DOHH2 (cell line): ENCODE results near the gene NT5DC3.

ENCODE experiments used
- H3F3A ChIP-seq: fragments of 200-600 bp; sonication (generic), shearing (Covaris generic); 2 replicates; pipeline ENCODE4 v1.6.0; 2016; ENCODE audit warnings: antibody characterized with exemption, mild to moderate bottlenecking; ENCODE audit not compliant: control insufficient read depth, insufficient read depth
- H3K27ac ChIP-seq: fragments of 200-600 bp; sonication (generic); 2 replicates; pipeline ENCODE4 v1.5.1; 2014; ENCODE audit warnings: low read depth, mild to moderate bottlenecking, low read length, moderate library complexity
- H3K27me3 ChIP-seq: fragments of 200-600 bp; sonication (generic); 2 replicates; pipeline ENCODE4 v1.6.1; 2014; ENCODE audit warnings: mild to moderate bottlenecking, low read length, mixed read lengths; ENCODE audit not compliant: control insufficient read depth
- H3K36me3 ChIP-seq: fragments of 200-600 bp; sonication (generic); 2 replicates; pipeline ENCODE4 v1.6.1; 2014; ENCODE audit warnings: mild to moderate bottlenecking, low read length, moderate library complexity, mixed read lengths; ENCODE audit not compliant: control insufficient read depth
- H3K4me1 ChIP-seq: fragments of 200-600 bp; sonication (generic); 2 replicates; pipeline ENCODE4 v1.6.1; 2014; ENCODE audit warnings: mild to moderate bottlenecking, low read length, mixed read lengths; ENCODE audit not compliant: control insufficient read depth
- H3K4me2 ChIP-seq: fragments of 200-600 bp; sonication (generic); 2 replicates; pipeline ENCODE4 v1.6.0; 2014; ENCODE audit warnings: mild to moderate bottlenecking, low read length, moderate library complexity
- H3K4me3 ChIP-seq: fragments of 200-600 bp; sonication (generic); 2 replicates; pipeline ENCODE4 v1.5.1; 2014; ENCODE audit warnings: mild to moderate bottlenecking, low read length, mixed read lengths
- H3K79me2 ChIP-seq: fragments of 200-600 bp; sonication (generic); 2 replicates; pipeline ENCODE4 v1.6.1; 2014; ENCODE audit warnings: mild to moderate bottlenecking, low read length, mixed read lengths; ENCODE audit not compliant: control insufficient read depth
- H3K9me2 ChIP-seq: fragments of 200-600 bp; sonication (generic); replicated peaks from 2 replicates; pipeline ENCODE4 v1.6.1; 2014; ENCODE audit warnings: mild to moderate bottlenecking, low read length, mixed read lengths; ENCODE audit not compliant: control insufficient read depth
- H3K9me3 ChIP-seq: fragments of 200-600 bp; sonication (generic); 2 replicates; pipeline ENCODE4 v1.6.1; 2014; ENCODE audit warnings: antibody characterized with exemption, low read length, mixed read lengths; ENCODE audit not compliant: control insufficient read depth, insufficient read depth
- H4K20me1 ChIP-seq: fragments of 200-600 bp; sonication (generic); 2 replicates; pipeline ENCODE4 v1.6.0; 2014; ENCODE audit warnings: low read depth, mild to moderate bottlenecking, antibody characterized with exemption, low read length, moderate library complexity; ENCODE audit not compliant: control insufficient read depth, insufficient read depth
- CTCF ChIP-seq: fragments of 200-600 bp; sonication (generic); IDR thresholded peaks from one replicate; pipeline ENCODE4 v1.5.1; 2014; ENCODE audit warnings: antibody characterized with exemption, mild to moderate bottlenecking, low read depth, low read length; ENCODE audit not compliant: poor library complexity, severe bottlenecking
- EZH2phosphoT487 ChIP-seq: fragments of 200-600 bp; sonication (generic); IDR thresholded peaks from 2 replicates; pipeline ENCODE4 v1.6.1; 2017; ENCODE audit warnings: borderline replicate concordance, mild to moderate bottlenecking, antibody characterized with exemption, low read length, moderate library complexity, mixed read lengths

NT5DC3 gene

GRCh38 chr12:103808239-103808880, 32.7 kb downstream of the NT5DC3 start:
- no peaks in the 10 kb centered on the region for H3K9me2 ChIP-seq
- H3K4me1 ChIP-seq: no peaks in the 10 kb centered on the region
- TF ChIP-seq CTCF: no peak
- TF ChIP-seq EZH2phosphoT487: no peak
- H3K27ac ChIP-seq: no peak overlapping the region
- no peaks in the 10 kb centered on the region for H3K9me3 ChIP-seq
- H3K27me3 ChIP-seq: no peaks in the 10 kb centered on the region
- no peaks in the 10 kb centered on the region for H4K20me1 ChIP-seq
- H3K4me2 ChIP-seq: no peak overlapping the region
- no peaks in the 10 kb centered on the region for H3K36me3 ChIP-seq
- H3K4me3 ChIP-seq: no peak overlapping the region
- no peaks in the 10 kb centered on the region for H3K79me2 ChIP-seq
- no peaks in the 10 kb centered on the region for H3F3A ChIP-seq

- H3K4me2 ChIP-seq: no peak overlapping the region
- TF ChIP-seq CTCF (no peak), EZH2phosphoT487 (no peak)
- H3K36me3 ChIP-seq: no peaks in the 10 kb centered on the region
- H3K79me2 ChIP-seq: no peaks in the 10 kb centered on the region
- no peaks in the 10 kb centered on the region for H3K9me2 ChIP-seq
- no peaks in the 10 kb centered on the region for H3F3A ChIP-seq
- H3K4me3 ChIP-seq: no peak overlapping the region
- H3K9me3 ChIP-seq: no peaks in the 10 kb centered on the region
- no peaks in the 10 kb centered on the region for H3K4me1 ChIP-seq
- H3K27ac ChIP-seq: no peak overlapping the region
- H4K20me1 ChIP-seq: no peaks in the 10 kb centered on the region
- no peaks in the 10 kb centered on the region for H3K27me3 ChIP-seq
These were observed 33.3 kb downstream of the NT5DC3 start for GRCh38 chr12:103807561-103808238.

- no peaks in the 10 kb centered on the region for H3F3A ChIP-seq
- H3K79me2 ChIP-seq: no peaks in the 10 kb centered on the region
- no peak overlapping the region for H3K4me2 ChIP-seq
- H3K4me1 ChIP-seq: no peaks in the 10 kb centered on the region
- no peaks in the 10 kb centered on the region for H3K9me2 ChIP-seq
- no peaks in the 10 kb centered on the region for H3K9me3 ChIP-seq
- H4K20me1 ChIP-seq: no peaks in the 10 kb centered on the region
- H3K27me3 ChIP-seq: no peaks in the 10 kb centered on the region
- H3K36me3 ChIP-seq: no peaks in the 10 kb centered on the region
- H3K4me3 ChIP-seq: no peak overlapping the region
- H3K27ac ChIP-seq: no peak overlapping the region
- TF ChIP-seq EZH2phosphoT487: no peak
- TF ChIP-seq CTCF: no peak
These were observed 34.2 kb downstream of the NT5DC3 start for GRCh38 chr12:103806803-103807202.
